Activated CD4-positive, alpha-beta memory T cell treated with anti-CD3 and anti-CD28 coated beads, Interleukin-2, amount 10 ng/mL, durations not matched to agents 7 days and 5 days (primary cell): Measurements from ENCODE around the gene LENEP. TPM values are rescaled to one million over a fixed set of nuclear protein-coding genes. Genes with fewer than 3 reads are reported as not detected.

Source experiments
- CTCF ChIA-PET: fragments of 350-600 bp; sonication (Branson Sonifier 250); formaldehyde crosslinking; loops from one replicate; lab custom pipeline; 2021; ENCODE audit warnings: antibody characterized with exemption, inconsistent platforms; lab: Charles Lee
- POLR2A ChIA-PET: fragments of 350-600 bp; sonication (Branson Sonifier 250); formaldehyde crosslinking; loops from one replicate; lab custom pipeline; 2021; ENCODE audit warnings: antibody characterized with exemption; lab: Charles Lee
- DNase-seq: peaks from one replicate; pipeline ENCODE4 v3.0.0-alpha.2; 2020
- H3K27ac Mint-ChIP-seq: one replicate; pipeline ENCODE4 v1.8.0; 2021; ENCODE audit warnings: mild to moderate bottlenecking, mixed read lengths
- H3K27me3 Mint-ChIP-seq: one replicate; pipeline ENCODE4 v1.8.0; 2021; ENCODE audit warnings: mixed read lengths
- H3K36me3 Mint-ChIP-seq: one replicate; pipeline ENCODE4 v1.8.0; 2021; ENCODE audit warnings: low read depth, mixed read lengths
- H3K4me1 Mint-ChIP-seq: one replicate; pipeline ENCODE4 v1.8.0; 2021; ENCODE audit warnings: mixed read lengths
- H3K4me3 Mint-ChIP-seq: one replicate; pipeline ENCODE4 v1.8.0; 2021; ENCODE audit warnings: mild to moderate bottlenecking, mixed read lengths
- H3K9me3 Mint-ChIP-seq: one replicate; pipeline ENCODE4 v1.8.0; 2021; ENCODE audit warnings: mixed read lengths
- total RNA-seq, 2 experiments: library from RNA; stranded (reverse); gene quantifications; one replicate each; pipeline ENCODE4 v1.2.3, GENCODE V29; 2021

LENEP gene
- total RNA-seq, 2 experiments from 2014 or later: 0.35 to 1.2 TPM

- Mint-ChIP-seq H3K4me3 (peak overlapping the region; percentile 90), H3K9me3 (no peaks in the 10 kb centered on the region), H3K4me1 (peaks cover 56% of the 10 kb centered on the region), H3K27me3 (no peaks in the 10 kb centered on the region), H3K36me3 (peaks cover 22% of the 10 kb centered on the region), H3K27ac (peak overlapping the region; percentile 90)
- ChIA-PET CTCF (interaction anchor here (6.2 kb wide), 1 partner anchor 14 kb away, joined by 39 read pairs; no protein-coding TSS in a partner anchor), POLR2A (interaction anchor here (1.7 to 13.2 kb wide), 2 partner anchors 10 to 29 kb away, joined by 12 to 203 read pairs; partner anchors contain the start of gene CKS1B)
- DNase-seq: peak; percentile 26
Observed at GRCh38 chr1:155003227-155003765, 9.9 kb downstream of the LENEP start.

- CTCF ChIA-PET: interaction anchor here (6.2 kb wide), 1 partner anchor 14 kb away, joined by 39 read pairs; no protein-coding TSS in a partner anchor
- no peaks in the 10 kb centered on the region for H3K27me3 Mint-ChIP-seq
- peaks cover 56% of the 10 kb centered on the region for H3K4me1 Mint-ChIP-seq
- H3K36me3 Mint-ChIP-seq: peaks cover 23% of the 10 kb centered on the region
- H3K9me3 Mint-ChIP-seq: no peaks in the 10 kb centered on the region
- H3K27ac Mint-ChIP-seq: peak overlapping the region; percentile 90
- POLR2A ChIA-PET: interaction anchor here (0.9 to 13.2 kb wide), 4 partner anchors 10 to 30 kb away, joined by 3 to 203 read pairs (median 8); partner anchors contain the start of gene CKS1B
- peak overlapping the region; percentile 90 for H3K4me3 Mint-ChIP-seq
- DNase-seq: peak; percentile 50
Observed at GRCh38 chr1:155003766-155004351, 10.5 kb downstream of the LENEP start.

- POLR2A ChIA-PET: interaction anchor here (0.6 to 13.2 kb wide), 5 partner anchors 9 to 44 kb away, joined by 3 to 203 read pairs (median 3); partner anchors contain the start of gene CKS1B
- Mint-ChIP-seq H3K27ac (peak overlapping the region; percentile 90), H3K36me3 (peaks cover 30% of the 10 kb centered on the region), H3K27me3 (no peaks in the 10 kb centered on the region), H3K9me3 (no peaks in the 10 kb centered on the region), H3K4me1 (peaks cover 52% of the 10 kb centered on the region), H3K4me3 (peak overlapping the region; percentile 90)
- no peak for DNase-seq
- CTCF ChIA-PET: interaction anchor here (6.2 kb wide), 1 partner anchor 13 kb away, joined by 39 read pairs; no protein-coding TSS in a partner anchor
Observed at GRCh38 chr1:155004352-155005075, 11.1 kb downstream of the LENEP start.

- Mint-ChIP-seq H3K27ac (peak overlapping the region; percentile 90), H3K27me3 (no peaks in the 10 kb centered on the region), H3K36me3 (peaks cover 38% of the 10 kb centered on the region), H3K4me1 (peaks cover 51% of the 10 kb centered on the region), H3K4me3 (peak overlapping the region; percentile 50), H3K9me3 (no peaks in the 10 kb centered on the region)
- DNase-seq: peak; percentile 39
- POLR2A ChIA-PET: interaction anchor here (0.6 to 13.2 kb wide), 10 partner anchors 8 to 69 kb away, joined by 3 to 203 read pairs (median 6); partner anchors contain the start of genes FLAD1, PMVK and PYGO2
- CTCF ChIA-PET: interaction anchor here (6.2 kb wide), 1 partner anchor 12 kb away, joined by 39 read pairs; no protein-coding TSS in a partner anchor
Observed at GRCh38 chr1:155005076-155006011, 12.0 kb downstream of the LENEP start.

DNA sequence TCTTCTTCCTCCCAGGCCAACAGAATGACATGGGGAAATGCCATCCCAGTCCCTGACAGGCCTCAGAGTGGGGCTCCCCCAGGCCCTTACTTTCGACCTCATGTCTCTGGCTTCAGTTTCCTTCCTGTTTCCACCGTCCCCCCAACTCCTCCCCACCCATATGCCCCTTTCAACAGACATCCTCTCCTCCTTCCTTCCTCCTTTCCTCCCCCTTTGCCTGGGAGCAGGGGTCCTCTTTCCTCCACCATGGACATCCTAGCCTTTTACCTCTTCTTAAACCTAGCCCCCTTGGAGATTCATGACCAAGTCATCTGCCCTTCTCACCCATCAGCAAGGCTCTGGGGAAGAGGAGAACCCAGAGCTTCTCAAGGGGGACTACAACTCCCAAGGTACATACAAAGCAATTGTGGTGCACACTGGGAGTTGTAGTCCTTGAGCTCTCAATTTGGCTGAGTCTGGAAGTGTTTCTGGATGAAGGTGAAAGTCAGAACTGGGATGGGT is 13.3 kb downstream of the LENEP start:
- peak; percentile 58 for DNase-seq
- Mint-ChIP-seq H3K36me3 (peaks cover 44% of the 10 kb centered on the region), H3K27me3 (no peaks in the 10 kb centered on the region), H3K4me3 (peak overlapping the region; percentile 50), H3K27ac (peak overlapping the region; percentile 90), H3K9me3 (no peaks in the 10 kb centered on the region), H3K4me1 (peaks cover 60% of the 10 kb centered on the region)
- CTCF ChIA-PET: interaction anchor here (0.7 to 6.2 kb wide), 7 partner anchors 11 to 166 kb away, joined by 3 to 39 read pairs (median 4); partner anchors contain the start of genes FLAD1, KRTCAP2 and PBXIP1
- POLR2A ChIA-PET: interaction anchor here (1.0 to 14.7 kb wide), 9 partner anchors 8 to 70 kb away, joined by 3 to 203 read pairs (median 9); partner anchors contain the start of genes CKS1B, FLAD1, LENEP and PMVK

- peak overlapping the region; percentile 90 for H3K27ac Mint-ChIP-seq
- peak; percentile 24 for DNase-seq
- POLR2A ChIA-PET: interaction anchor here (1.2 to 14.7 kb wide), 7 partner anchors 9 to 71 kb away, joined by 4 to 203 read pairs (median 12); partner anchors contain the start of genes CKS1B, FLAD1, LENEP and PMVK
Observed at GRCh38 chr1:155007251-155007828, 14.0 kb downstream of the LENEP start.

GRCh38 chr1:155008015-155008941 is 14.9 kb downstream of the LENEP start:
- Mint-ChIP-seq H3K9me3 (no peaks in the 10 kb centered on the region), H3K36me3 (peaks cover 54% of the 10 kb centered on the region), H3K27me3 (no peaks in the 10 kb centered on the region), H3K27ac (peak overlapping the region; percentile 90), H3K4me1 (peaks cover 75% of the 10 kb centered on the region), H3K4me3 (peak overlapping the region; percentile 96)
- DNase-seq: peak; percentile 77
- ChIA-PET CTCF (interaction anchor here (1.1 to 6.2 kb wide), 3 partner anchors 9 to 12 kb away, joined by 3 to 39 read pairs (median 14); no protein-coding TSS in a partner anchor), POLR2A (interaction anchor here (0.6 to 14.7 kb wide), 14 partner anchors 8 to 165 kb away, joined by 3 to 203 read pairs (median 4); partner anchors contain the start of genes CKS1B, FLAD1, KRTCAP2 and LENEP)

More at GRCh38 chr1:155007251-155007828, 14.0 kb downstream of the LENEP start:
- Mint-ChIP-seq H3K4me1 (peaks cover 66% of the 10 kb centered on the region), H3K27me3 (no peaks in the 10 kb centered on the region), H3K36me3 (peaks cover 49% of the 10 kb centered on the region), H3K9me3 (no peaks in the 10 kb centered on the region), H3K4me3 (peak overlapping the region; percentile 30)
- CTCF ChIA-PET: interaction anchor here (0.7 to 6.2 kb wide), 9 partner anchors 8 to 166 kb away, joined by 3 to 39 read pairs (median 4); partner anchors contain the start of genes FLAD1, KRTCAP2 and PBXIP1

DNA sequence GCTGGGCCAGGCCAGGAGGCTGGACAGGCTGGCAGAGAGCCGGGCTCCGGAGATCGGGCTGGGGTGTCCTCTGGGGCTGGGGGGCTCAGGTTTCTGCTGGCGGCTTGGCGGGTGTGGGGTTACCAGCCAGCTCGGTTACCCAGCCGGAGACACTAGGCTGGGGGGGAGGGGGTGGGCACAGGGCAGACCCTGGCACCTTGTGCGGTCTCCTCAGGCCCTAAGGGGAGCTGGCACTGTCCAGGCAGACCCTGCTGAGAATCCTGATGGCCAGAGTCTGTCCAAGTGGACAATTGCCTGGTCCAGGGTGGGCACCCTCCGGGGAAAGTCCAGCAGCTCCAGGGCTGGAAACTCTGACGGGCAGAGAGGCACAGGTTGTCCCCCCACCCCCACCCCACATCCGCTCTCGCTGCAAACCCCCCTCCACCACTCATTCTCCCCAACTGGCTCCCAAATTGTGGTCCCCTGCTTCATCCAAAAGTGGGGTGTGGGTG is 15.9 kb downstream of the LENEP start:
- H3K27me3 Mint-ChIP-seq: no peaks in the 10 kb centered on the region
- POLR2A ChIA-PET: interaction anchor here (1.0 to 14.7 kb wide), 9 partner anchors 7 to 382 kb away, joined by 3 to 203 read pairs (median 4); partner anchors contain the start of genes CKS1B, FLAD1, KRTCAP2 and LENEP
- H3K4me1 Mint-ChIP-seq: peaks cover 80% of the 10 kb centered on the region
- H3K36me3 Mint-ChIP-seq: peaks cover 55% of the 10 kb centered on the region
- peak overlapping the region; percentile 90 for H3K27ac Mint-ChIP-seq
- peak overlapping the region; percentile 96 for H3K4me3 Mint-ChIP-seq
- H3K9me3 Mint-ChIP-seq: no peaks in the 10 kb centered on the region
- CTCF ChIA-PET: interaction anchor here (2.1 to 6.2 kb wide), 2 partner anchors 8 to 10 kb away, joined by 14 to 39 read pairs; no protein-coding TSS in a partner anchor
- peak; percentile 45 for DNase-seq

DNA sequence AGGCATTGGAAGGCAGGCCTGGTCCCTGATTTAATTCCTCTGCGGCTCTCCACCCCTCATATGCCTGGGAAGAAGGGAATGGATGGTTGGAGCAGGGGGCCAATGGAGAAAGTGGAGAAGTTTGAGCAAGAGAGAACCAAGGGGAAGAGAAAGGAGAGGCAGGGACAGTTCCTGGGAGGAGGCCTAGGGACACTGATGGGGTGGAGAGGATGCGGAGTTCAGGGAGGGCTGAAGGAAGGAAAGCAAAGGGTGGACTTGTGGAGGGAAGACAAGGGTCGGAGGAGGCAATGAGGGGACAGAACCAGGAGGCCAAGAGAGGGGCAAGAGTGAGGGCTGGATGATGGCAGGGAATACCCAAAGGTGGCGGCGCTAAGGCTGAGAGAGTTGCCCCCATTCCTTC is 16.4 kb downstream of the LENEP start:
- DNase-seq: no peak
- peaks cover 80% of the 10 kb centered on the region for H3K4me1 Mint-ChIP-seq
- H3K36me3 Mint-ChIP-seq: peaks cover 55% of the 10 kb centered on the region
- H3K9me3 Mint-ChIP-seq: no peaks in the 10 kb centered on the region
- CTCF ChIA-PET: interaction anchor here (0.9 kb wide), 1 partner anchor 35 kb away, joined by 3 read pairs; no protein-coding TSS in a partner anchor
- POLR2A ChIA-PET: interaction anchor here (0.8 to 14.7 kb wide), 8 partner anchors 11 to 383 kb away, joined by 3 to 203 read pairs (median 4); partner anchors contain the start of genes CKS1B, FLAD1, KRTCAP2 and LENEP
- peak overlapping the region; percentile 90 for H3K27ac Mint-ChIP-seq
- no peaks in the 10 kb centered on the region for H3K27me3 Mint-ChIP-seq
- peak overlapping the region; percentile 96 for H3K4me3 Mint-ChIP-seq
